A549 (cell line): Measurements from ENCODE around the gene LRRN4CL.

ENCODE experiments used
- CTCF ChIP-seq: fragments of >200 bp; sonication (Bioruptor Twin); formaldehyde crosslinking; IDR thresholded peaks from 3 replicates; pipeline ENCODE4 v1.5.1; 2016
- EP300 ChIP-seq, 2 experiments: fragments of >200 bp; sonication (Bioruptor Twin); formaldehyde crosslinking; IDR thresholded peaks; 2 replicates in 1 of 2; 3 replicates in 1 of 2; pipeline ENCODE4 v1.6.1; 2016 to 2017
- MAFK ChIP-seq: fragments of 450-650 bp; IDR thresholded peaks from 2 replicates; pipeline ENCODE4 v1.6.1; 2014; ENCODE audit not compliant: partially characterized antibody
- MAX ChIP-seq: IDR thresholded peaks from 2 replicates; pipeline ENCODE4 v1.6.1; 2012
- POLR2A ChIP-seq: IDR thresholded peaks from 2 replicates; pipeline ENCODE4 v1.6.1; 2012; ENCODE audit warnings: mild to moderate bottlenecking, low read length
- REST ChIP-seq: fragments of 200-600 bp; sonication (generic); IDR thresholded peaks from 2 replicates; pipeline ENCODE4 v1.6.1; 2016; ENCODE audit warnings: antibody characterized with exemption, mild to moderate bottlenecking, moderate library complexity
- RFX5 ChIP-seq: fragments of 450-650 bp; IDR thresholded peaks from 2 replicates; pipeline ENCODE4 v1.7.1; 2014; ENCODE audit warnings: antibody characterized with exemption, mild to moderate bottlenecking, moderate library complexity
- ZC3H11A ChIP-seq: fragments of 450-650 bp; IDR thresholded peaks from 2 replicates; pipeline ENCODE4 v1.6.1; 2014; ENCODE audit warnings: antibody characterized with exemption, mild to moderate bottlenecking
- ZFP36 ChIP-seq: fragments of 450-650 bp; IDR thresholded peaks from 2 replicates; pipeline ENCODE4 v1.6.1; 2014; ENCODE audit warnings: borderline replicate concordance; ENCODE audit not compliant: partially characterized antibody

- TF ChIP-seq RFX5 = no peak
- no peak for TF ChIP-seq REST
- TF ChIP-seq ZFP36 = no peak
- no peak for TF ChIP-seq CTCF
- TF ChIP-seq EP300 (IDR thresholded peaks at IDR 0.05) = no peak
- TF ChIP-seq MAFK = no peak
- no peak for TF ChIP-seq ZC3H11A
- no peak for TF ChIP-seq MAX
- TF ChIP-seq POLR2A = no peak
Observed at GRCh38 chr11:62687508-62688396, 1.6 kb downstream of the LRRN4CL start.
